ENCODE results near the gene PRKCB.

The PRKCB gene

DNA sequence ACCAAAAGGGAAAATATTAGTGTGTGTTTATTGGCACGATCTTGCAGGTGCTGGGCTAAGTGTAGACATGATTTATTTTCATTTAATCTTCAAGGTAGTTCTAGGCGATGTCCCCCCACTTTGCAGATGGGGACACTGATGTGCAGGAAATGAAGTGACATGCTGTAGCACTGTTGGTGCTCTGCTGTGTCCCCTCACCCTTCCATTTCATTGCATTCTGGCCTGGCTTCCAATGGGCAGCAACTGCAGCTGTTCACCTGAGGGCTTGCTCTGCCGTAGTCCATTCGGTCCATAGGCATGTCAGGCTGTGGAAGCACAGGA is 123.9 kb downstream of the PRKCB start:
- POLR2A ChIA-PET, result no interaction called here
- CTCF ChIA-PET, result no interaction called here
- no peak for DNase-seq (ENCODE audit: low read depth, low spot score)
- H3K4me3 ChIP-seq (ENCODE audit: low read depth, low read length), result no peak overlapping the region
- no peak for TF ChIP-seq CTCF (IDR thresholded peaks at IDR 0.05; ENCODE audit: insufficient read depth, low read length, missing control alignments)

DNA sequence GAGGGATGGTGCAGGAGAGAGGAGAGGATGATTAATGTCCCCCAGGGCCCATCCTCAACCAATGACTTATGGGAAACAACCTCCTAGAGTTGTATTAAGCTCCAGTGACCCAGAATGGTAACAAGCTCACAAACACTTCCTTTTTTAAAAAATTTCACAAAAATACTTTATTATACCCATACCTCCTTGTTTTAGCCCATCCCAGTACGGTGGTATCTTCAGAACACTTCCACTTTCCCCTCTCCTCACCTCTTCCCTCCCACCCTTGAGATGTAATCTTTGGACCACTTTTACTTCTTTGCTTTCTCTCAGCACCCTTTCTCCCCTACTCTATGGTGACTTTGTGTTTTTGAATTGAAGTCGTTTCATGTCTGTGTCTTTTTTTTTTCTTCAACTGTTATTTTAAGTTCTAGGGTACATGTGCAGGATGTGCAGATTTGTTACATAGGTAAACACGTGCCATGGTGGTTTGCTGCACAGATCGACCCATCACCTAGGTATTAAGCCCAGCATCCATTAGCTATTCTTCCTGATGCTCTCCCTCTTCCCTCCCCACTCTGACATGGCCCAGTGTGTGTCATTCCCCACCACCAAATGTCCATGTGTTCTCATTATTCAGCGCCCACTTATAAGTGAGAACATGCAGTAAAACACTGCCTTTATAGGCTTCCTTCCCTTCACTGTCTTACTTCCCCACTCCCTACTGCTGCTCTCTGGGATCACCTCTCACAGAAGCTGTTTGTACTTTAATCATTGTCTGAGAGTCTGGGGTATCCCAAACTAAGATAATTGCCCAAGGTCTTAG is 124.5 kb downstream of the PRKCB start:
- no peak overlapping the region for H3K4me3 ChIP-seq (ENCODE audit: low read depth, low read length)
- no peak for TF ChIP-seq CTCF (IDR thresholded peaks at IDR 0.05; ENCODE audit: insufficient read depth, low read length, missing control alignments)
- ChIA-PET POLR2A (no interaction called here), CTCF (no interaction called here)
- DNase-seq (ENCODE audit: low read depth, low spot score), result no peak

GRCh38 chr16:23962001-23962400 is 126.2 kb downstream of the PRKCB start:
- CTCF ChIA-PET, result no interaction called here
- no peak overlapping the region for H3K4me3 ChIP-seq (ENCODE audit: low read depth, low read length)
- POLR2A ChIA-PET, result no interaction called here
- TF ChIP-seq CTCF (IDR thresholded peaks at IDR 0.05; ENCODE audit: insufficient read depth, low read length, missing control alignments), result no peak
- no peak for DNase-seq (ENCODE audit: low read depth, low spot score)

DNA sequence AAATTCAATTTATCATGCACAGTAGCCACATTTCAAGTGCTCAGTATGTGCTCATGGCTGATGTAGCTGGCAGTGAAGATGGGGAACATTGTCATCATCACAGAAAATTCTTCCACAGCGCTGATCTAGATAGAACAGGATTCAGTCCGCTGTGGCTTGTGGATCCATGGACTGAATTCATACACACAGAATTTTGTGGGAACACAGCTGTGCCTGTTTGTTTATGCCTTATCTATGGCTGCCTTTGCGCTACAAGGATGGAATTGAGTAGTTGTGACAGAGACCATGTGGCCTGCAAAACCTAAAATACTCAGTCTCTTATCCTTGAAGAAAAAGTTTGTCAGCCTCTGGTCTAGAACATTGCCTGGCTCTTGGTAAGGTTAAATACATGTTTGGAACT is 128.4 kb downstream of the PRKCB start:
- POLR2A ChIA-PET, result no interaction called here

DNA sequence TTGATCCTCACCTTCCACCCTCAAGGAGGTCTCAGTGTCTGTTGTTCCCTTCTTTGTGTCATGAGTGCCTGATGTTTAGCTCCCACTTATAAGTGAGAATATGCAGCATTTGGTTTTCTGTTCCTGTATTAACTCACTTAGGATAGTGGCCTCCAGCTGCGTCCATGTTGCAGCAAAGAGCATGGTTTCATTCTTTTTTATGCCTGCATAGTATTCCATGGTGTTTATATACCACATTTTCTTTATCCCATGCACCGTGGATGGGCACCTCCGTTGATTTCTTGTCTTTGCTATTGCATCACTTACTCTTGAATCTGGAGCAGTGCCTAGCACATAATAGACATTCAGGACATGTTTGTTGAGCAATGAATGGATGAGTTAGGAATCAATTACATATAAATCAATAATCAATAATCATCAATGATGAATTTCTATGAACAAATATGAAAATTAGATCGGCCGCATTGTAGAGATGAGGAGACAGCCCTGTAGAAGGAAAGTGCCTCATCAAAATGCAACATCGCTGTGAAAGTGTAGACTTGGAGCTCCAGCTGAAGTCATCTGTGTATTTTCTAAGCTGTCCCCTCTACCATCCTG is 129.5 kb downstream of the PRKCB start:
- no peak overlapping the region for H3K4me3 ChIP-seq (ENCODE audit: low read depth, low read length)
- no peak for TF ChIP-seq CTCF (IDR thresholded peaks at IDR 0.05; ENCODE audit: insufficient read depth, low read length, missing control alignments)
- POLR2A ChIA-PET, result no interaction called here
- CTCF ChIA-PET, result no interaction called here
- no peak for DNase-seq (ENCODE audit: low read depth, low spot score)

More for the DNA sequence above, 128.4 kb downstream of the PRKCB start:
- H3K4me3 ChIP-seq (ENCODE audit: low read depth, low read length), result no peak overlapping the region
- DNase-seq (ENCODE audit: low read depth, low spot score), result no peak
- CTCF ChIA-PET, result no interaction called here
- TF ChIP-seq CTCF (IDR thresholded peaks at IDR 0.05; ENCODE audit: insufficient read depth, low read length, missing control alignments), result no peak

GRCh38 chr16:23966597-23967394 is 131.0 kb downstream of the PRKCB start:
- CTCF ChIA-PET, result no interaction called here
- TF ChIP-seq CTCF (IDR thresholded peaks at IDR 0.05; ENCODE audit: insufficient read depth, low read length, missing control alignments), result no peak
- POLR2A ChIA-PET, result no interaction called here
- no peak overlapping the region for H3K4me3 ChIP-seq (ENCODE audit: low read depth, low read length)
- DNase-seq (ENCODE audit: low read depth, low spot score), result no peak

Data from AG04449 (cell line).